ENCODE data around the gene ZNF248. TPM values are rescaled to one million over a fixed set of nuclear protein-coding genes. Genes with fewer than 3 reads are reported as not detected.

Gene ZNF248
- total RNA-seq, 4 donors from 2014 or later: 11.8 to 24.0 (median 16.1) TPM

- H3K27ac ChIP-seq: no peak overlapping the region
Measured at GRCh38 chr10:37774351-37774750, 83.1 kb downstream of the ZNF248 start.

GRCh38 chr10:37765216-37765615, 92.2 kb downstream of the ZNF248 start:
- DNase-seq (ENCODE audit: low spot score in 2 of 2): no peak
- peaks cover 0 to 40% (median 0%) of the 10 kb centered on the region in 3 donors for H3K36me3 ChIP-seq
- H3K27me3 ChIP-seq: no peaks in the 10 kb centered on the region
- no peak overlapping the region for H3K4me3 ChIP-seq
- 69 to 79% methylated on average over 1 of the region's 1 CpG for WGBS, 2 donors
- no peaks in the 10 kb centered on the region for H3K4me1 ChIP-seq
- peaks cover 0 to 69% (median 9%) of the 10 kb centered on the region in 4 donors for H3K9me3 ChIP-seq
- H3K27ac ChIP-seq: no peak overlapping the region
- TF ChIP-seq, protein P1, sequence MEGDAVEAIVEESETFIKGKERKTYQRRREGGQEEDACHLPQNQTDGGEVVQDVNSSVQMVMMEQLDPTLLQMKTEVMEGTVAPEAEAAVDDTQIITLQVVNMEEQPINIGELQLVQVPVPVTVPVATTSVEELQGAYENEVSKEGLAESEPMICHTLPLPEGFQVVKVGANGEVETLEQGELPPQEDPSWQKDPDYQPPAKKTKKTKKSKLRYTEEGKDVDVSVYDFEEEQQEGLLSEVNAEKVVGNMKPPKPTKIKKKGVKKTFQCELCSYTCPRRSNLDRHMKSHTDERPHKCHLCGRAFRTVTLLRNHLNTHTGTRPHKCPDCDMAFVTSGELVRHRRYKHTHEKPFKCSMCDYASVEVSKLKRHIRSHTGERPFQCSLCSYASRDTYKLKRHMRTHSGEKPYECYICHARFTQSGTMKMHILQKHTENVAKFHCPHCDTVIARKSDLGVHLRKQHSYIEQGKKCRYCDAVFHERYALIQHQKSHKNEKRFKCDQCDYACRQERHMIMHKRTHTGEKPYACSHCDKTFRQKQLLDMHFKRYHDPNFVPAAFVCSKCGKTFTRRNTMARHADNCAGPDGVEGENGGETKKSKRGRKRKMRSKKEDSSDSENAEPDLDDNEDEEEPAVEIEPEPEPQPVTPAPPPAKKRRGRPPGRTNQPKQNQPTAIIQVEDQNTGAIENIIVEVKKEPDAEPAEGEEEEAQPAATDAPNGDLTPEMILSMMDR (IDR thresholded peaks at IDR 0.05): no peak
- no peak for TF ChIP-seq EP300 (IDR thresholded peaks at IDR 0.05)
- TF ChIP-seq POLR2A (IDR thresholded peaks at IDR 0.05): no peak

More at GRCh38 chr10:37774351-37774750, 83.1 kb downstream of the ZNF248 start:
- Histone ChIP-seq H3K9me3 (peaks cover 0 to 26% (median 0%) of the 10 kb centered on the region in 4 donors), H3K36me3 (peaks cover 0 to 15% (median 0%) of the 10 kb centered on the region in 3 donors), H3K27me3 (no peaks in the 10 kb centered on the region), H3K4me1 (no peaks in the 10 kb centered on the region), H3K4me3 (no peak overlapping the region)
- TF ChIP-seq POLR2A (IDR thresholded peaks at IDR 0.05) (no peak), EP300 (IDR thresholded peaks at IDR 0.05) (no peak)
- TF ChIP-seq, protein P1 (IDR thresholded peaks at IDR 0.05): no peak
- no peak for DNase-seq (ENCODE audit: low spot score in 2 of 2)
- 70 to 77% methylated on average over 5 of the region's 5 CpGs for WGBS, 2 donors

GRCh38 chr10:37763132-37763531, 94.3 kb downstream of the ZNF248 start:
- H3K9me3 ChIP-seq: peaks cover 0 to 59% (median 7%) of the 10 kb centered on the region in 4 donors
- no peak overlapping the region for H3K4me3 ChIP-seq
- no peaks in the 10 kb centered on the region for H3K27me3 ChIP-seq
- no peak overlapping the region for H3K27ac ChIP-seq
- 42 to 51% methylated on average over 3 of the region's 3 CpGs for WGBS, 2 donors
- no peaks in the 10 kb centered on the region for H3K4me1 ChIP-seq
- H3K36me3 ChIP-seq: peaks cover 0 to 52% (median 0%) of the 10 kb centered on the region in 3 donors
- TF ChIP-seq, protein P1 (IDR thresholded peaks at IDR 0.05): no peak
- TF ChIP-seq POLR2A (IDR thresholded peaks at IDR 0.05): no peak
- no peak for TF ChIP-seq EP300 (IDR thresholded peaks at IDR 0.05)
- DNase-seq (ENCODE audit: low spot score in 2 of 2): no peak

DNA sequence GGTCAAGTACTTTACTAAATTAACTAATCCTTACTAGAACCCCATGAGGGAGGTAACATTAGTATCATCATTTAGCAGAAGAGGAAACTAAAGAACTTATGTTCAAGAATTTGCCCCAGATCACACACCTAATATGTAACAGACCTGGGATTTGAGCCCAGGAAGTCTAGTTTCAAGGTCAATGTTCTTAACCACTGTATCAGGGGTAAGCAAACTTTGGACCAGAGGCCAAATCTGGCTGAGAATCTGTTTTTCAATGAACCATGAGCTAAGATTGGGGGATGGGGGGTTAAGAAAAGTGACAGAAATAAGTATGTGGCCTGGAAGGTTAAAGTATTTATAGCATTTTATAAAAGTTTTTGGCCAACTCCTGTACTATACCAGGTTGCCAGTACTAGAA, 95.1 kb downstream of the ZNF248 start:
- no peak for DNase-seq (ENCODE audit: low spot score in 2 of 2)
- no peak overlapping the region for H3K27ac ChIP-seq
- no peaks in the 10 kb centered on the region for H3K4me1 ChIP-seq
- peaks cover 0 to 52% (median 6%) of the 10 kb centered on the region in 4 donors for H3K9me3 ChIP-seq
- no peaks in the 10 kb centered on the region for H3K27me3 ChIP-seq
- TF ChIP-seq, protein P1 (IDR thresholded peaks at IDR 0.05): no peak
- TF ChIP-seq EP300 (IDR thresholded peaks at IDR 0.05) (no peak), POLR2A (IDR thresholded peaks at IDR 0.05) (no peak)
- H3K36me3 ChIP-seq: peaks cover 0 to 50% (median 0%) of the 10 kb centered on the region in 3 donors
- no peak overlapping the region for H3K4me3 ChIP-seq

- Histone ChIP-seq H3K27me3 (no peaks in the 10 kb centered on the region), H3K4me3 (no peak overlapping the region), H3K27ac (no peak overlapping the region), H3K36me3 (peaks cover 0 to 37% (median 0%) of the 10 kb centered on the region in 3 donors), H3K4me1 (no peaks in the 10 kb centered on the region), H3K9me3 (peaks cover 0 to 49% (median 8%) of the 10 kb centered on the region in 4 donors)
- no peak for TF ChIP-seq EP300 (IDR thresholded peaks at IDR 0.05)
- no peak for TF ChIP-seq POLR2A (IDR thresholded peaks at IDR 0.05)
- TF ChIP-seq, protein P1 (IDR thresholded peaks at IDR 0.05): no peak
- no peak for DNase-seq (ENCODE audit: low spot score in 2 of 2)
- WGBS, 2 donors: 22 to 33% methylated on average over 1 of the region's 1 CpG
Measured at GRCh38 chr10:37760817-37761216, 96.6 kb downstream of the ZNF248 start.

Data from tibial nerve (tissue), 4 donors.